ENCODE measurements around the gene E4F1.

Gene E4F1

DNA sequence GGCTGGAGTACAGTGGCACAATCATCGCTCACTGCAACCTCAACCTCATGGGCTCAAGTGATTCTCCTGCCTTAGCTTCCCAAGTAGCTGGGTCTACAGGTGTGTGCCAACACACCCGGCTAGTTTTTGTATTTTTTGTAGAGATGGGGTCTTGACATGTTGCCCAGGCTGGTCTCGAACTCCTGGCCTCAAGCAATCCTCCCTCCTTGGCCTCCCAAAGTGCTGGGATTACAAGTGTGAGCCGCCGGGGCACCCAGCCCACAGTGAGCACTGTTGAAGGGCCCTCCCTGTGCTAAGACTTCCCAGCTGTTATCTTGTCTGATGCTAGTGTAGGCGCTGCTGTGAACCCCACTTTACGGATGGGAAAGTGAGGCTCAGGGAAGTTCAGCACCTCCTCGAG is 35.0 kb upstream of the E4F1 start:
- Histone ChIP-seq H3K9me3 (no peaks in the 10 kb centered on the region), H3K27me3 (peaks cover 3% of the 10 kb centered on the region), H3K4me2 (no peak overlapping the region), H3K4me1 (peaks cover 48% of the 10 kb centered on the region), H3K9ac (no peak overlapping the region), H4K20me1 (peaks cover 32% of the 10 kb centered on the region; the same call in 1 of the 2 replicates), H3K36me3 (peaks cover 9% of the 10 kb centered on the region; the same call in 1 of the 2 replicates), H3K27ac (no peak overlapping the region), H3K4me3 (no peak overlapping the region)
- TF ChIP-seq Cebpa-rat (IDR thresholded peaks at IDR 0.05), result no peak

DNA sequence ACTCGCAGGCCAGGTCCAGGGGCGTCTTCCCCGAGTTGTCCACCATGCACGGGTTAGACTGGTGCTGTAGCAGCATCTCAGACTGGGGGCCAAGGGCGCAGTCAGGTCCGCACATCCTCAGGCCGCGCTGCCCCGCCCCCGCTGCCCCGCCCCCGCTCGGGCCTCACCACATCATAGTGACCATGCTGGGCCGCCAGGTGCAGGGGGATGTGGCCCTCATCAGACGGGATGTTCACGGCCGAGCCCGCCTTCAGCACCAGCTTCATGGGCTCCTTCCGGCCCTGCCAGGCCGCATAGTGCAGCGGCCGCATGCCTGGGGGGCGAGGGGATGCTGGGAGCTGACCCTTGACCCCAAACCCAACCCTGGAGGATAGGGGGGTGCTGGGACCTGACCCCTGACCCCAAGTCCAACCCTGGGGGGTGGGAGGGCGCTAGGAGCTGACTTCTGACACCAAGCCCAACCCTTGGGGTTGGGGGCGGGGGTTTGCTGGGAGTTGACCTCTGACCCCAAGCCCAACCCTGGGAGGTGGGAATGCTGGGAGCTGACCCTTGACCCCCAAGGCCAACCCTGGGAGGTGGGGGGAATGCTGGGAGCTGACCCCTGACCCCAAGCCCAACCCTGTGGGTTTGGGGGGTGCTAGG is 34.0 kb upstream of the E4F1 start:
- no peak overlapping the region for H3K4me3 ChIP-seq
- H3K36me3 ChIP-seq, result peaks cover 9% of the 10 kb centered on the region; the same call in 1 of the 2 replicates
- no peak overlapping the region for H3K4me2 ChIP-seq
- H3K9ac ChIP-seq, result no peak overlapping the region
- peaks cover 32% of the 10 kb centered on the region for H4K20me1 ChIP-seq
- no peak for TF ChIP-seq Cebpa-rat (IDR thresholded peaks at IDR 0.05)
- peaks cover 41% of the 10 kb centered on the region for H3K4me1 ChIP-seq
- peaks cover 13% of the 10 kb centered on the region for H3K27me3 ChIP-seq
- H3K9me3 ChIP-seq, result no peaks in the 10 kb centered on the region
- H3K27ac ChIP-seq, result no peak overlapping the region

- Histone ChIP-seq H3K4me3 (no peak overlapping the region), H3K4me1 (peaks cover 41% of the 10 kb centered on the region), H3K9me3 (no peaks in the 10 kb centered on the region), H3K27ac (peak overlapping the region; percentile 68), H4K20me1 (peaks cover 32% of the 10 kb centered on the region), H3K27me3 (peaks cover 20% of the 10 kb centered on the region), H3K9ac (peak overlapping the region; percentile 57; the same call in 1 of the 2 replicates), H3K36me3 (peaks cover 9% of the 10 kb centered on the region; the same call in 1 of the 2 replicates), H3K4me2 (peak overlapping the region; percentile 81)
- no peak for TF ChIP-seq Cebpa-rat (IDR thresholded peaks at IDR 0.05)
Observed at GRCh38 chr16:2190002-2190658, 33.3 kb upstream of the E4F1 start.

DNA sequence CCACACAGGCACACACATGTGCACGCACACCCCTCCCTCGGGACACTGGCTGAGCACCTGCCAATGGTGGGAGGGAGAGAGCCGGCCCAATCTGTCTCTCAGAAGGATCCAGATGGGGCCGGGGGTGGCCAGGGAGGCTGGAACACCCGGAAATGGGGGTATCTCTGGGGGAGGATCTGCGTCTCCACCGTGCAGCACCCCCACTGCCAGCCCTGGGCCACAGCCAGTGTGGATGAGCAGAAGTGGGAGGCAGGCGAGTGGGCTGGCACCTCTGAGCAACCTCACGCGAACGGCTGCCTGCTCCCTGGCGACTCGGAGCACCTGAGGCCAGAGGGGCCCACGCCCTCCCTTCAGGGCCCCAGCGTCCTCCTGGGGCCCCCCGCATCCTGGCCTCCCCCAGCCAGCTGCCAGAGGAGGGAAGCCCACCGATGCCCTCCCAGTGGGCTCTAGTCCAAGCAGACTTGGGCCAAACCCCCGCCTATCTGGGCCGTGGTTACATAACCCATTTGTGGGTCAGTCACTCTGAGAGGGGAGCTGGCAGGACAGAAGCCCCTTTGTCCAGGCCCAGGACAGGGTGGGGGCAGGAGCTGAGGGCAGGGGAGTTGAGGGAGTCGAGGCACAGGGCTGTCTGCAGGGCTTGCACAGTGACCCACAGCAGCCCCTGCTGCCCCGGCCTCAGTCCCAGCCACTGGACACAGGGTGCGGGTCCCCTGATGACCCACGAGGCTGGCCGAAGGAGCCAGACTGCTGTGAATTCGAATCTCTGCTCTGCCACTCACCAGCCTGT is 32.5 kb upstream of the E4F1 start:
- Histone ChIP-seq H3K27me3 (peaks cover 27% of the 10 kb centered on the region), H3K36me3 (peaks cover 9% of the 10 kb centered on the region; the same call in 1 of the 2 replicates), H3K4me1 (peaks cover 42% of the 10 kb centered on the region), H3K9me3 (no peaks in the 10 kb centered on the region), H3K4me2 (peak overlapping the region; percentile 81), H3K27ac (peak overlapping the region; percentile 68), H3K4me3 (no peak overlapping the region; the same call in 1 of the 2 replicates), H4K20me1 (peaks cover 33% of the 10 kb centered on the region), H3K9ac (peak overlapping the region; percentile 57)
- TF ChIP-seq Cebpa-rat (IDR thresholded peaks at IDR 0.05), result no peak

DNA sequence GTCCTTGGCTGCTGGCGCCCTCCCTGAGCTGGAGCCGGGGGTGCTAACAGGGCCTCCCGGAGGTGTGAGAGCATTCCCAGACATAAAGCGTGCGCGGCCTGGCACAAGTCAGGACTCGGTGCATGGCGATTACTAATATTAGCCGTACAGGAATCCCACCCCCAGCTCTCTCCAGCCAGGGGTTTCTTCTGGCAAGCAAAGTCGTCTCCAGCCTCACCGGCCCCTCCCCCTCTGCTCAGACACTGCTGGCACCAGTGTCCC is 32.0 kb upstream of the E4F1 start:
- H3K9ac ChIP-seq, result peak overlapping the region; percentile 57
- peaks cover 9% of the 10 kb centered on the region; the same call in 1 of the 2 replicates for H3K36me3 ChIP-seq
- H3K4me1 ChIP-seq, result peaks cover 43% of the 10 kb centered on the region
- H3K27me3 ChIP-seq, result peaks cover 32% of the 10 kb centered on the region
- H3K4me2 ChIP-seq, result peak overlapping the region; percentile 81
- no peak overlapping the region; the same call in 1 of the 2 replicates for H3K4me3 ChIP-seq
- peak overlapping the region; percentile 68 for H3K27ac ChIP-seq
- TF ChIP-seq Cebpa-rat (IDR thresholded peaks at IDR 0.05), result no peak
- H3K9me3 ChIP-seq, result no peaks in the 10 kb centered on the region
- peaks cover 34% of the 10 kb centered on the region for H4K20me1 ChIP-seq

- Histone ChIP-seq H3K4me1 (peaks cover 43% of the 10 kb centered on the region), H3K9ac (no peak overlapping the region), H3K27me3 (peaks cover 60% of the 10 kb centered on the region), H3K27ac (no peak overlapping the region), H4K20me1 (peaks cover 34% of the 10 kb centered on the region), H3K36me3 (no peaks in the 10 kb centered on the region), H3K9me3 (no peaks in the 10 kb centered on the region), H3K4me2 (peak overlapping the region; percentile 95), H3K4me3 (no peak overlapping the region)
- TF ChIP-seq Cebpa-rat (IDR thresholded peaks at IDR 0.05), result no peak
Observed at GRCh38 chr16:2194166-2194834, 29.1 kb upstream of the E4F1 start.

GRCh38 chr16:2194852-2195321 is 28.5 kb upstream of the E4F1 start:
- Histone ChIP-seq H4K20me1 (peaks cover 34% of the 10 kb centered on the region), H3K4me2 (peak overlapping the region; percentile 95), H3K4me3 (peak overlapping the region; percentile 69), H3K4me1 (peaks cover 43% of the 10 kb centered on the region), H3K36me3 (no peaks in the 10 kb centered on the region), H3K27ac (no peak overlapping the region), H3K27me3 (peaks cover 65% of the 10 kb centered on the region), H3K9me3 (no peaks in the 10 kb centered on the region), H3K9ac (0 out of 2 replicates have a peak overlapping the region, but pooled peaks have one; percentile 50)
- no peak for TF ChIP-seq Cebpa-rat (IDR thresholded peaks at IDR 0.05)

GRCh38 chr16:2195322-2196161 is 27.8 kb upstream of the E4F1 start:
- Histone ChIP-seq H3K4me2 (peak overlapping the region; percentile 95), H3K9ac (peak overlapping the region; percentile 50), H3K9me3 (no peaks in the 10 kb centered on the region), H3K4me3 (peak overlapping the region; percentile 69), H3K27me3 (peaks cover 72% of the 10 kb centered on the region), H4K20me1 (peaks cover 29% of the 10 kb centered on the region), H3K4me1 (peaks cover 37% of the 10 kb centered on the region), H3K36me3 (no peaks in the 10 kb centered on the region), H3K27ac (no peak overlapping the region)
- TF ChIP-seq Cebpa-rat (IDR thresholded peaks at IDR 0.05), result no peak
